ENCODE measurements around the gene SEMA4F.

GRCh38 chr2:74725287-74725686 is 71.2 kb downstream of the SEMA4F start:
- TF ChIP-seq EP300 (IDR thresholded peaks at IDR 0.05): no peak
- no peak for TF ChIP-seq CTCF (IDR thresholded peaks at IDR 0.05)
- no peak for TF ChIP-seq POLR2A (IDR thresholded peaks at IDR 0.05)
- TF ChIP-seq POLR2AphosphoS5 (IDR thresholded peaks at IDR 0.05): no peak
